A549 treated with RU486 at 1 μM for 4 hours (cell line): ENCODE results near the gene ACTRT3. TPM values are rescaled to one million over a fixed set of nuclear protein-coding genes. Genes with fewer than 3 reads are reported as not detected.

Source experiments
- total RNA-seq: library from RNA; stranded (reverse); fragments of 200-300 nt; extraction: Qiagen RNA extraction; gene quantifications from 5 replicates; pipeline ENCODE4 v1.2.3, GENCODE V29; 2022; ENCODE audit warnings: low read depth

ACTRT3 gene
- total RNA-seq = 2.5 to 3.2 TPM (median 2.8 TPM) in 5 replicates

GRCh38 chr3:169769287-169770181, at the start of gene ACTRT3:
Gene ACTRT3 (minus strand): TSS chr3:169769561. CDS start chr3:169769520, 41 bp downstream.

GRCh38 chr3:169812332-169813235, 43.2 kb upstream of the ACTRT3 start, which contains the start of the genes LRRC34 and LRRIQ4:
Gene LRRC34 (minus strand): TSS chr3:169812904. CDS start chr3:169812548, 356 bp downstream.
Gene LRRIQ4 (plus strand): TSS chr3:169812870. CDS start chr3:169821922, 9,052 bp downstream.

GRCh38 chr3:169772897-169773816, 3.8 kb upstream of the ACTRT3 start, which contains the start of gene MYNN:
Gene MYNN (plus strand): TSS chr3:169773396. CDS start chr3:169774296, 900 bp downstream.

GRCh38 chr3:169764882-169765612, 4.3 kb downstream of the ACTRT3 start, which contains the start of gene TERC:
Gene TERC (minus strand): TSS chr3:169765060.

Other genes with a start within 250 kb of the ACTRT3 start
- gene MECOM, start 105.8 kb downstream of the ACTRT3 start, total RNA-seq = 0.02 to 0.12 TPM in 2 of 5 replicates, not detected in the others
- 0.44 TPM in 1 of 5 replicates, not detected in the others for gene TERC, start 4.5 kb downstream of the ACTRT3 start, total RNA-seq
- 7.5 to 10.3 TPM (median 9.3 TPM) in 5 replicates for gene MYNN, start 3.8 kb upstream of the ACTRT3 start, total RNA-seq
- not detected in 5 replicates for gene LRRIQ4, start 43.3 kb upstream of the ACTRT3 start, total RNA-seq
- gene LRRC34, start 43.3 kb upstream of the ACTRT3 start, total RNA-seq = not detected in 5 replicates
- not detected in 5 replicates for gene LRRC31, start 100.4 kb upstream of the ACTRT3 start, total RNA-seq
- gene SAMD7, start 142.0 kb upstream of the ACTRT3 start, total RNA-seq = not detected in 5 replicates
- gene SEC62, start 197.2 kb upstream of the ACTRT3 start, total RNA-seq = 78.8 to 164 TPM (median 91.3 TPM) in 5 replicates